GM21786 (cell line): Measurements from ENCODE around the gene GSC2.

Experiments
- ATAC-seq: cut with Tn5 transposase; IDR thresholded peaks from one replicate; pipeline ENCODE4 v1.9.1; 2021; ENCODE audit not compliant: unreplicated experiment

GSC2 gene

GRCh38 chr22:19122143-19122751 is 27.8 kb downstream of the GSC2 start, which contains the start of gene DGCR2:
Gene DGCR2, minus strand, starts transcription at chr22:19122412. Its CDS starts 206 bp downstream, at chr22:19122206.
- ATAC-seq, result peak; percentile 77

DNA sequence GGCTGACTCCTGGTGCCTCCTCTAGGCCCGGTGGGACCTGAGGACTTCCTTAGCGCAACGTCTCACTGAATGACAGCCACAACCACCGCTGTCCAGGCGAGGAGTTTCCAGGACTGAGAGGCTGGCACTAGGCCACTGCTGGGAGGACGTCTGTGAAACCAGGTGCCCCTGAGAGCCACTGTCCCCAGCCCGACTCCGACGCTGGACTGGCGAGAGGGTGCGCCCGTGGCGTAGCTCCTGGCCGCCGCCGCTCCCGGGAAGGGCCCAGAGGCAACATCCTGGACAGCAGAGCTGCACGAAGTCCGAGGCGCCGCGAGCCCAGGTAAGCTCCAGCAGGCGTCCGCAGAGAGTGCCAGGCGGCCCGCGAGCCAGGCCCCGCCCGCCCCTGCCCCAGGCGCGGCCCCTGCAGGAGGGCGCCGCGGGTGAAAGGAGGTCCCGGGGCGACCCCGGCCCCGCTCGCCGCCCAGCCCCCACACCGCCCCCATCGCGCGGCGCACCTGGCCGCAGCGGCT is 28.4 kb downstream of the GSC2 start:
- peak; percentile 21 for ATAC-seq

DNA sequence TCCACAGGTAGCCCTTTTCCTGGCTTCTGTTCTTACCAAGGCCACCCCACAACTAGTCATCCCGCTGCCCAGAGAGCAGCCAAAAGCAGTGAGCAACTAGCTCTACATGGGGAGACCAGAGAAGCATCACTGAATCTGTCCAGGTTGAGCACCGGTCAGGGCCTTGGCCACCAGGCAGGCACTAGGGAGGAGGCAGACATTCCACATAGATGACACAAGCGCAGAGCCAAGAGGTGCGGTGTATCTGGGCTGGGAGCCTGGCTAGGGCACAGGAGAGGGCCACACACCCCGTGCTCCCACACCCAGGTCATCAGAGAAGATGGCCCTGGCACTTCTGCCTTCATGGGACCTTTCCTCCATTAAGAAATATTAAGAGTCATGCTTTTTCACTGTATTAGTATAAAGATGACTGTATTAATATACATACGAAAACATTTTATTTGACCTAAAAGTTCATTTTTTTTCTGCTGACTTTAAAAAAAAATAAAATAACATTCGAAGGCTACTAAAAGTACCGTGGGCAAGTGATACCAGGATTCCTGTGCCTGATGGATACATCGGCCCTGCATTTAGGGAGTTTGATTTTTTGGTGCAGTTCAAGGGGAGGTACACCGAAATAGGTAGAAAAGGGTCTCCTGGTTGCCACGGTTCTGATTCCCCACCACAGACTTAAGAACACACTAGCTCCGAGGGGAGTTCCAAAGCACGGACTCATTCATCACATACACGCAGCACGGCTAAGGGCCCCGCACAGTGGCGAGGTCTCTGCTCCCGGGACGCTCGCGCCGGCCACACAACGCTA is 29.1 kb downstream of the GSC2 start:
- no peak for ATAC-seq

GRCh38 chr22:19119949-19120348 is 30.1 kb downstream of the GSC2 start:
- ATAC-seq, result no peak

DNA sequence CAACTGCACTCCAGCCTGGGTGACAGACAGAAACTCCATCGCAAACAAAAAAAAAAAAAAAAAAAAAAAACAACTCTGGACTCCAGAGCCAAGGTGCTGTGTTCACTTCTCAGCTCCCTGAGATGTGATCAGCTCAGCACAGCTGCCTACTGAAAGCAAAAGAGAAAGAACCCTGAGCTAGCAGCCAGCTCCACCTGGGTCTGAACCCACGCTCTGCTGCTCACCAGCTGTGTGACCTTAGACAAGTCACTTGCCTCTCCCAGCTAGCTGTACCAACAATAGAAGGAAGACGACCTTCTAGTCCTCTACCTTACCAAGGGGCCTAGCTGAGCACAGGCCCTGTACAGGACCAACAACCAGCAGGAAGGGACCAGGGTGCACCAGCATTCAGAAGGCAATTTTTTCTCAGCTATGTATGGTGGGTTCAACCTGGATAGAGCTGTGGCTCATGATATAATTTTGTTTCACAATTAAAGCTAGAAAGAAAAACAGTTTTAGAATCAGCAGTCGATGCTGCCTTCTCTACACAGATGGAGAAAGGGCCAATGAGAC is 31.7 kb downstream of the GSC2 start:
- no peak for ATAC-seq

DNA sequence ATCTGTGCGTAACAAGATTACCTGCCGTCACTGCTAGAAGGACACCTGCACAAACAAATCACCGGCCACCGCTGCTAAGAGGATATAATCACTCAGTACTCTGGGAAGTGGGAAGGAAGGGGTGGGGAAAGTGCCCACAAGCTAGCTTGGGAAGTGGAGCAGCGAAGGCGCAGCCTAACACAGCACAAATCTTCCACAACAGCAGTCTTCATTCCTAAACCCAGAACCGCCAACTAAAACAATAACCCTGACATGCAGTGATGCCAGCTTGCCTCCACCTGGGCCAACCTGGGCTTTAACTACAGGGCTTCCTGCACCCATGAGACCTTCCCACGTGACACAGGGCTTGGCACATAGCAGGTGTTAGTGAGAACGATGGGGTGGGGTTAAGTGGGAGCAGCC is 33.0 kb downstream of the GSC2 start:
- ATAC-seq, result no peak

- ATAC-seq, result no peak
Measured at GRCh38 chr22:19115628-19116027, 34.5 kb downstream of the GSC2 start.

- no peak for ATAC-seq
Measured at GRCh38 chr22:19114984-19115552, 35.0 kb downstream of the GSC2 start.

- no peak for ATAC-seq
Measured at GRCh38 chr22:19113429-19113828, 36.7 kb downstream of the GSC2 start.

- ATAC-seq, result no peak
Measured at GRCh38 chr22:19111584-19111983, 38.5 kb downstream of the GSC2 start.

DNA sequence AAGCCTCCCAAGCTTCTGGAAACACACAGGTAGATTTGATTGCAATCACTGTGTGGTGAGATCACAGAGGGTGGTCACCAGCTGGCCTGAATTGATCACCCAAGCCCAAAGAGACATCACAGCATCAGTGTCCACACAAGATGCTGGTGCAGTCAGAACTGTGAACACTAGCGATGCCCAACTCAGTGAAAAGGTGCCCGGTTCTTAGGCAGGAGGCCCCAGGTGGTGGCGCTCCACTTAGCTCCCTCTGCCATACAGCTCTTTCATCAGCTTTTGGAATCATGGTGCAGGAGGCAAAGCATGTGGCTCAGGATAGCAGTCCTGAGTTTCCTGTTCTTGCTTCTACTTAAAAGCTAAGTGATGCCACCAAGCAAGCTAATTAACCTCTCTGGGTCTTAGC is 39.0 kb downstream of the GSC2 start:
- ATAC-seq, result no peak

DNA sequence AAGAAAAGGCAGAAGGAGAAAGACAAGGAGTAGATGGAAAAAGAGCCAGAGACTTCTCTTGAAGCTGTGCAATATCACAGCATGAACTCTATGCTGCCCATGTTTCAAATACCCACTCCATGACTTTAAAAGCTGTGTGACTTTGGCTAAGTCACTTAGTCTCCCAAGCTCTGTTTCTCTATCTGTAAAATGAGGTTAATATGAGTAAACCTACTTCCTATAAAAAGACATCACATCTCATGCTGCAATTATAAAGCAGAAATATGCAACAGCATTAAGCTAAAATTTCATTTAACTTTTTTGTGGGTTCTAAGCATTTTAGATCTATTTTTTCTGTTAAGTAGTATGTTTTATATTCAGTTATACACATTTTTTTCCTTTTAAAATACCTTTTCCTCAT is 39.4 kb downstream of the GSC2 start:
- no peak for ATAC-seq

DNA sequence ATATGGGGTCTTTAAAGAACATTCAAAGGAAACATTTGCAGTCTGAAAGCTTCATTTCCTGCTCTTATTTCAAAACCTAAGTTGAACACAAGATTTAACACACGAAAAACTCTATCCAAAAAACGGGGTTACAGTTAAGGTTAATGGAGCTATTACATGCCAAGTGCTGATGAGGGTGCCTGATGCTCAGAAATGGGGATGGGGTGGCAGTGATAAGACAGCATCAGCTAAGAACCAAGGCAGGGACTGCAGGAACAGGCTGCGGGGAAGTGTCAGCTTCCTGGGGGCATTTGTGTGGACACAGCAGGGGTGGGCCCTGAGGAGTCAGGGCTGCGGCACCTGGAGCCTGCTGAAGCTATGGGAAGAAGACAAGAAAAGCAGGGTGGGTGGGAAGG is 40.0 kb downstream of the GSC2 start:
- ATAC-seq, result no peak

GRCh38 chr22:19109198-19110063 is 40.7 kb downstream of the GSC2 start:
- ATAC-seq, result peak; percentile 81

DNA sequence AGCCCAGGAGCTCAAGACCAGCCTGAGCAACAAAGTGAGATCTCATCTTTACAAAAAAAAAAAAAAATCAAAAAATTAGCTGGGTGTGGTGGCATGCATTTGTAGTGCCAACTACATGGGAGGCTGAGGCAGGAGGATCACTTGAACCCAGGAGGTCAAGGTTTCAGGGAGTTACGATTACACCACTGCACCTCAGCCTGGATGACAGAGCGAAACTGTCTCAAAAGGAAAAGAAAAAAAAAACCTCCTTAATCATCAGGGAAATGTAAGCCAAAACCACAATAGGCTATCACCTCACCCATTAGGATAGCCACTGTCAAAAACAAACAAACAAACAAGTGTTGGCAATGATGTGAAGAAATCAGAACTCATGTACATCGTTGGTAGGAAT is 41.3 kb downstream of the GSC2 start:
- ATAC-seq, result no peak

DNA sequence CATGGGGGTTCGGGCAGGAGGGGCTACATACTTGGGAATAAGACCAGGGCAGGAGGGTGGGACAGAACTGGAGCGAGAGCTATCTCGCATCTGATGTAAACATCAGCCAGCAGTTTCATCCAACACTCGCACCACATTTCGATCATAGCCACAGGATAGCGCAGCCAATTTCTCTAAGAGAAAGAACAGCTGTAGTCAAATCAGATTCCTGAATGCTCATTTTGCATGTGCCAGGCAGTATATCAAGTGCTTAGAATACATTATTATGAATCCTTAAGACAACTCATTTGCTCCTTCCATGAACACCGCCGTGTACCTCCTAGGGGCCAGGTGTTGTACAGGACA is 42.4 kb downstream of the GSC2 start:
- no peak for ATAC-seq

DNA sequence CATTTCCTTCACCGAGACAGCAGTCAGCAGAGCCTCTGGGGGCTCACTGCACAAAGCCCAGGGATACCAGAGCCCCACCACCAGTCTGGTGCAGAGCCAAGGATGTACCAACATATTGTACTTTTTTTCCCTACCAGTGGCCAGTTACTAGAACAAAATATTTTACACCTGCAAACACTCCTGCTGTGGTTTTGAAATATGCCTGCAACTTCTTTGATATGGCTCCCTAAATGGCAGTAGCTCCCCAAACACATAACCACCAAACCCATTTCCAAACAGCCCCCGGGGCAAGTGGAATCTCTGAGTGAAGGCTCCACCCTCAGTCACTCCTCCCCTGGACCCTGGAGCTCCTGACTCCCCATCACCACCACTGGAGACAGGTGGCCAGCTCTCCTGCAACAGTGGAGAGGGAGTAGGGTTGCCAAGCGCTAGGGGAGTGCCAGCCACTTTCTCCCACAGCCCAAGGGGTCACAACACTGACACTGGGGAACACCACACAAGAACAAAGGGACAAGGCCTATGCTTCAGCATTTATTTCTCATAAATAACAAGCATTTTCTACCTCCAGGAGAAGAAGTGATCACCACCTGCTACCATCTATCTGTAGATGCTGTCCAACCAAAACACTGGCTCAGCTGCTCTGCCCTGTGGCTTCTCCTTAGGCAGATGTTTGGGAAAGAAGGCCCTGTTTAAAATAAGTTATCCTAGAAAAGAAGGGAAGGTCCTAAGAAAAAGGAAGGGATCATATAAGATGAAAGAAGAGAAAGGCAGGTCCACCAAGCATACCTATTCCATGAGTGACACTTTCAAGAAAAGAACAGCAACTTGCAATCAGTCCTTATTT is 43.0 kb downstream of the GSC2 start:
- ATAC-seq, result no peak

GRCh38 chr22:19105867-19106802 is 44.0 kb downstream of the GSC2 start:
- no peak for ATAC-seq

DNA sequence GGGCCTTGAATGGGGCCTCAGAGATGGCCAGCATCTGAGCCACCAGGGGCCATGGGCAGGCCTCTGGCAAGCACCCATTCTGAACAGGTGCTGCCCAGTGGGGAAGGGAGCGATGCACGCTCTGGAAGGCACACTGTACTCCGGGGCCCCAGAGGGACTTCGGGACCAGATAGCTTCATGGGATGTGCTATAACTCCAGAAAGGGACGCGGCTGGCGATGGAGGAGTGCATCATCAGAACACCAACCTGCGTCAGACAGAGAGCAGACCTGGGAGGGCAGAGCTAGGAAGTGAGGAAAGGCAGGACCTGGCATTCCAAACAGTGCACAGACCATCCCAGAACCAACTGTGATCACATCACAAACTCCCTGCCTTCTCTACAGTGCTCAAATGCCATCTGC is 44.6 kb downstream of the GSC2 start:
- no peak for ATAC-seq
